ENCODE results near the gene HSPA12B. TPM values are rescaled to one million over a fixed set of nuclear protein-coding genes. Genes with fewer than 3 reads are reported as not detected.
A peak's percentile ranks its signal among the peaks of the same experiment; 100 is the strongest.

Gene HSPA12B
- total RNA-seq, 4 donors from 2014 or later, result 7.3 to 19.4 (median 13.1) TPM

- no peak overlapping the region for H3K4me3 ChIP-seq (replicated peaks in 1 of 3)
- intact Hi-C loops (cut with DNase I), result no loop called here
- no peak for DNase-seq
- peaks cover 10 to 21% of the 10 kb centered on the region in 2 donors for H3K4me1 ChIP-seq
- no peak overlapping the region for H3K27ac ChIP-seq
- no peaks in the 10 kb centered on the region for H3K36me3 ChIP-seq
- no peak for TF ChIP-seq POLR2A (IDR thresholded peaks at IDR 0.05)
- no peak for TF ChIP-seq CTCF (IDR thresholded peaks at IDR 0.05)
- 86 to 90% methylated on average over 5 to 8 of the region's 8 CpGs for WGBS, 2 donors
- no peaks in the 10 kb centered on the region for H3K27me3 ChIP-seq
- H3K9me3 ChIP-seq, result no peaks in the 10 kb centered on the region
Measured at GRCh38 chr20:3763671-3764601, 31.5 kb downstream of the HSPA12B start.

- Histone ChIP-seq H3K9me3 (no peaks in the 10 kb centered on the region), H3K27me3 (no peaks in the 10 kb centered on the region), H3K4me3 (replicated peaks in 1 of 3) (no peak overlapping the region), H3K4me1 (peaks cover 10 to 26% of the 10 kb centered on the region in 2 donors), H3K36me3 (no peaks in the 10 kb centered on the region), H3K27ac (no peak overlapping the region)
- DNase-seq, result no peak
- intact Hi-C loops (cut with DNase I), result no loop called here
- TF ChIP-seq CTCF (IDR thresholded peaks at IDR 0.05) (no peak), POLR2A (IDR thresholded peaks at IDR 0.05) (no peak)
- WGBS, 2 donors, result 93 to 98% methylated on average over 3 of the region's 3 CpGs
Measured at GRCh38 chr20:3764659-3765058, 32.2 kb downstream of the HSPA12B start.

GRCh38 chr20:3765171-3765882, 32.8 kb downstream of the HSPA12B start:
- DNase-seq, result no peak
- intact Hi-C loops (cut with DNase I), result no loop called here
- H3K27me3 ChIP-seq, result no peaks in the 10 kb centered on the region
- H3K36me3 ChIP-seq, result no peaks in the 10 kb centered on the region
- WGBS, 2 donors, result 50 to 60% methylated on average over 1 of the region's 3 CpGs
- peaks cover 10 to 26% of the 10 kb centered on the region in 2 donors for H3K4me1 ChIP-seq
- no peak overlapping the region for H3K4me3 ChIP-seq (replicated peaks in 1 of 3)
- H3K27ac ChIP-seq, result no peak overlapping the region
- no peaks in the 10 kb centered on the region for H3K9me3 ChIP-seq
- no peak for TF ChIP-seq POLR2A (IDR thresholded peaks at IDR 0.05)
- no peak for TF ChIP-seq CTCF (IDR thresholded peaks at IDR 0.05)

- peaks cover 10 to 26% of the 10 kb centered on the region in 2 donors for H3K4me1 ChIP-seq
- H3K4me3 ChIP-seq (replicated peaks in 1 of 3), result peak overlapping the region in 1 of 3 donors; percentile 71
- no peaks in the 10 kb centered on the region for H3K36me3 ChIP-seq
- peak overlapping the region in 1 of 3 donors; percentile 16 for H3K27ac ChIP-seq
- intact Hi-C loops (cut with DNase I), result no loop called here
- TF ChIP-seq CTCF (IDR thresholded peaks at IDR 0.05) (no peak), POLR2A (IDR thresholded peaks at IDR 0.05) (no peak)
- no peaks in the 10 kb centered on the region for H3K27me3 ChIP-seq
- 36 to 37% methylated on average over 3 to 9 of the region's 9 CpGs for WGBS, 2 donors
- H3K9me3 ChIP-seq, result no peaks in the 10 kb centered on the region
- DNase-seq, result no peak
Measured at GRCh38 chr20:3766422-3767109, 34.1 kb downstream of the HSPA12B start.

All from thyroid gland (tissue), 4 donors.